Dendritic cell treated with granulocyte-macrophage colony-stimulating factor and Interleukin-4, amounts not matched to agents 40 ng/mL and 50 ng/mL, for 4 days (primary cell): ENCODE results near the gene KCNIP3.

ENCODE experiments used
- H3K27ac Mint-ChIP-seq: one replicate; pipeline ENCODE4 v1.8.0; 2022; ENCODE audit warnings: mild to moderate bottlenecking, mixed read lengths
- H3K27me3 Mint-ChIP-seq: one replicate; pipeline ENCODE4 v1.8.0; 2022; ENCODE audit warnings: mild to moderate bottlenecking, mixed read lengths
- H3K36me3 Mint-ChIP-seq: one replicate; pipeline ENCODE4 v1.8.0; 2022; ENCODE audit warnings: low read depth, mixed read lengths
- H3K4me1 Mint-ChIP-seq: one replicate; pipeline ENCODE4 v1.8.0; 2022; ENCODE audit warnings: low read depth, mixed read lengths
- H3K4me3 Mint-ChIP-seq: one replicate; pipeline ENCODE4 v1.8.0; 2022; ENCODE audit warnings: mild to moderate bottlenecking, moderate library complexity, mixed read lengths
- H3K9me3 Mint-ChIP-seq: one replicate; pipeline ENCODE4 v1.8.0; 2022; ENCODE audit warnings: mixed read lengths
- intact Hi-C: fragments of 100-400 bp; cut with micrococcal nuclease; formaldehyde crosslinking; loops from one replicate; pipeline ENCODE4 v1.15.0; 2022

Gene KCNIP3

DNA sequence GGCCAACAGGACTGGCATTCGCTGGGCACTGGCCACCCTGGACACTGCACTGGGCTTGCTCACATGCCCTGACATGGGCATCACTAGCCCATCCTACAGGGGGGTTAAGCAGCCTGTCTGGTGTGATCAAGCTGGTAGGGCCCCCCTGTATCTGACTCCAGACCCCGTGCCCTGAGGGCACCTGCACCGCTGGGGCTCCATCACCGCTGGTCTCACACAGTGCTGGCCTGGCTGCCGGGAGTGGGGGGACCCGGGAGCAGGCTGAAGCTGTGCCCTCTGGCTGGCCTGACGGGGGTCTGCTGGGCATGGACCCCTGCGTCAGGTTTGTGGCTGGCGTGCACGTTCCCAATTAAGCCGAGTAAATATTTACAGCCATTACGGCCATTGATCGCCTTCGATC lies 32.3 kb downstream of the KCNIP3 start:
- Mint-ChIP-seq H3K9me3 (peaks cover 11% of the 10 kb centered on the region), H3K27ac (no peak overlapping the region), H3K4me3 (no peak overlapping the region), H3K4me1 (no peaks in the 10 kb centered on the region), H3K27me3 (no peaks in the 10 kb centered on the region), H3K36me3 (no peaks in the 10 kb centered on the region)
- intact Hi-C loops, result no loop called here

DNA sequence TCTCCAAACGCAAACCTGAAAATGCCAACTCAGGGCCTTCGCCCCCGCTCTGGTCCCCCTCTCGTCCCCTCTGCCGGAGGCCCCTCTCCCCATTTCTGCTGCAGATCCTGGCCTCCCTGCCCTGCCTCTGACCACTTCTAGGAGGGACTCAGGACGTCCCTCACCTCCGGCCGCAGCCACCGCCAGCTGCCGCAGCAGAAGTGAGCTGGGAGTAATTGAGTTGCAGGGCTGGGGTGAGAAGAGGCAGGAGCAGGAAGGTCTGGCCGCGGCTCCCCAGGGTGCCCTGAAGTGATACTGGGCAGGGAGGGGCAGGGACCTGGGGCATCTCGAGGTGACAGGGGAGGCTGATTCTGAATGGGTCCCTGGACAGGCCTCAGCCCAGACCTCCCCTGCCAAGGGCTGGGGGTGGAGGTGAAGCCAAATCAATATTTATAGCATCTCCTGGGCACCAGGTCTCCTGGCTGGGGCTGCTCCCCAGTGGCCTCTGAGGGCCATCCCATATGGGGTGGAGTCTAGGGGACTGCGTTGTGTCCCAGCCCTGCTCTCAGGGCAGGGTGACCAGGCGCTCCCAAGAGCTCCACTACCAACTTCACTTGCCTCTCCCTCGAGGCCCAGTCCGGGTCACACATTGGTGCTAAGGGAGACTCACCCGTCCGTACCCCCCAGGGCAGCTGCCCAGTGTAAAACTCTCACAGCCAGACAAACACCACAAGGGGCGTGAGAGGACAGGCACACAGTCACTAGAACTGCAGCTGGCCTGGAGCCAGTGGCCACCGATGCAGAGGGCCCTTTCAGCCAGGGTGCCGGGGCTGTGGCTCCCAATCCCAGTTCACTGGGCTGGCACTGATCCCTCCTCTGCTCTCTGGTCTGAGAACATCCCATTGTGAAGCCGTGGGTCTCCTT lies 33.0 kb downstream of the KCNIP3 start:
- Mint-ChIP-seq H3K27me3 (no peaks in the 10 kb centered on the region), H3K27ac (no peak overlapping the region), H3K9me3 (peaks cover 11% of the 10 kb centered on the region), H3K4me3 (no peak overlapping the region), H3K4me1 (no peaks in the 10 kb centered on the region), H3K36me3 (no peaks in the 10 kb centered on the region)
- intact Hi-C loops, result no loop called here

DNA sequence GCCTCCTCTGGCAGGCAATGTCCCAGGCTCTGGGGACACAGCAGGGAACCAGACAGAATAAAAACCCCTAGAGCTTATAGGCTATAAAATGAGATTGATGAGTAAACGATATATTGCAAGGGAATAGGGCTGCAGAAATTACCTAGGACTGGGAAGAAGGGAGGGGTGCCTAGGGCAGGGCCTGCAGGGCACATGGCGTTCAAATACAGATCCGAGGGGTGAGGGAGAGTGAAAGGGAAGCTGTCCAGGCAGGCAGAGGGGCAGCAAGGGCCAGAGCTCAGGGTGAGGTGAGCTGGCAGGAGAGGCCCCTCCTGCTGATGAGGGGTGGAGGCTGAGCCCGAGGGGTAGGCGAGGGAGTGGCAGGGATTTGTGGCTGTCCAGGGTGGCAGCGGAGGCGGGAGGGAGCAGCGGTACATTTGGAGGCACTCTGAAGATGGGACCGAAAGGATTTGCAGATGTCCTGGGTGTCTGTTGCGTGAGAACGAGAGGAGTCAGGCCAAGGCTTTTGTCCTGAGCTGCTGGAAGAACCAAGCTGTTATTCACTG lies 33.7 kb downstream of the KCNIP3 start:
- H3K4me1 Mint-ChIP-seq, result no peaks in the 10 kb centered on the region
- H3K4me3 Mint-ChIP-seq, result no peak overlapping the region
- H3K27ac Mint-ChIP-seq, result no peak overlapping the region
- H3K27me3 Mint-ChIP-seq, result no peaks in the 10 kb centered on the region
- H3K36me3 Mint-ChIP-seq, result no peaks in the 10 kb centered on the region
- peaks cover 4% of the 10 kb centered on the region for H3K9me3 Mint-ChIP-seq
- intact Hi-C loops, result no loop called here

DNA sequence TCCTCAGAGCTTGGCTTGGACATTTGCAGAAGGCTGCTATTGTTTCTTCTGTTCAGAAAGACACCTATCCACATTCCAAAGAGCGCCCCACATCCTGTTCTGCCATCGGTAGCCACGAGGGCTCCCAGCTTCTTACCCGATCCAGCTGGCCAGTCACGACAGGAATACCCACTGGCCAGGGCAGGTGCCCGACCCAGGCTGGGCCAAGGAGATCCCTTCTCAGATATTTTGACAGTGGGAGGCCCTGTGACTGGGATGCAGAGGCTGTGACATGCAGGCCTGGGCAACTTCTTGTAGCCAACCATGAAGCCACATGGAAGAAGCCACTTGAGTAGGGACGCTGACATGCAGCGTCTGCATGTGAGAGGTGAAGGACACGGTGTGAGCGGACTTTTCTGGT lies 34.5 kb downstream of the KCNIP3 start:
- H3K4me3 Mint-ChIP-seq, result no peak overlapping the region
- intact Hi-C loops, result no loop called here
- no peaks in the 10 kb centered on the region for H3K36me3 Mint-ChIP-seq
- H3K4me1 Mint-ChIP-seq, result no peaks in the 10 kb centered on the region
- no peak overlapping the region for H3K27ac Mint-ChIP-seq
- H3K27me3 Mint-ChIP-seq, result no peaks in the 10 kb centered on the region
- H3K9me3 Mint-ChIP-seq, result no peaks in the 10 kb centered on the region

DNA sequence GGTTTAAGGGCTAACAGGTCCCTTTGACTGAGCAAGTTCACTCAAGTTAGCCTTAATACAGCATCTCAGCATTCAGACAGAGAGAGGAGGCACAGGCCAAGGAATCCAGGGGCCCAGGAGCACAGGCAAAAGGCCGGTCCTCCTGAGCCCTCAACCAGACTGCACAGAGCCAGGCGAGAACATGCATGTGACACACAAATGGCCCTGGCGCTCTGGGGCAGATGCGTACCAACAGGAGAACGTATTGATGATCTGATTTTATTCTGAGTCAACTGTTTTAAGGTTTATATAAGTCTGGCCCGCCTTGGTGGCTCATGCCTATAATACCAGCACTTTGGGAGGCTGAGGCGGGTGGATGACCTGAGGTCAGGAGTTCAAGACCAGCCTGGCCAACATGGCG lies 34.9 kb downstream of the KCNIP3 start:
- Mint-ChIP-seq H3K4me3 (no peak overlapping the region), H3K27me3 (no peaks in the 10 kb centered on the region), H3K4me1 (no peaks in the 10 kb centered on the region), H3K36me3 (no peaks in the 10 kb centered on the region), H3K27ac (no peak overlapping the region), H3K9me3 (no peaks in the 10 kb centered on the region)
- intact Hi-C loops, result no loop called here

DNA sequence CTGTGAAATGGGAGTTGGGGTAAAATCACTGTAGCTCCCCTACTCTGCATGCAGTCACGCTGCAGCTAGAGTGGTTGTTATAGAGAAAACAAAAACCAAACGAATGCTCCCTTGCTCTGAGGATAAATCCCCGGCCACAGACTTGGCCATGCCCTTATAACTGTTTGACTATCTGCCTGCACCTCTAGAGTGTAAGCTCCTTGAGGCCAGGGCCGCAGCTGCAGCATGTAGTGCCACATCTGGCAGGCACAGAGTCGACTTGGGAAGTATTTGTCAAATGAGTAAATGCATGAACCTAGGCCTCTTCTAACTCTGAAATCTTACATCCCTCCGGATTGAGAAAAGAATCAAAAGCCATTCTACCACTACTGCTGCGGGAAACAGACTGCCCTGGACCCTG lies 35.9 kb downstream of the KCNIP3 start:
- H3K4me3 Mint-ChIP-seq, result no peak overlapping the region
- H3K4me1 Mint-ChIP-seq, result no peaks in the 10 kb centered on the region
- no peaks in the 10 kb centered on the region for H3K27me3 Mint-ChIP-seq
- intact Hi-C loops, result no loop called here
- H3K9me3 Mint-ChIP-seq, result no peaks in the 10 kb centered on the region
- no peaks in the 10 kb centered on the region for H3K36me3 Mint-ChIP-seq
- H3K27ac Mint-ChIP-seq, result no peak overlapping the region

DNA sequence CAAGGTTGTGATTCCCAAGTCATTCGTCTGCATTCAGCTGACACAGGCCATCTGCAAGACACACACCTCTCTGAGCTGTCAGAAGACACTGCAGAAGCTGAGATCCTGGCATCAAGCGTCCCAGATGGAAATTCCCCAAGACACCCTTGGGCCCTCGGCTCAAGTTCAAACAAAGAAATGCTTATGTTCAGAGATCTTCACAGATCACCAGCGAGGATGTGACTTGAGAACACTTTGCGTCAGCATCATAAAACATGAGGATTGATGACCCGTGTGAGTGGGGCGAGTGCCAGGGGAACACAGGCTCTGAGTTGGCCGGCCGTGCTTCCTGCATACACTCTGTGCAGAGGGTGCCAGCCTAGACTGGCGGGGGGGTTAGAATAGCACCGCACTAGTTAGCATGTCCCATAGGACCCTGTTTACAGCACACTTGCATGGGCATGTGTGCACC lies 36.8 kb downstream of the KCNIP3 start:
- no peak overlapping the region for H3K4me3 Mint-ChIP-seq
- no peaks in the 10 kb centered on the region for H3K4me1 Mint-ChIP-seq
- H3K27ac Mint-ChIP-seq, result no peak overlapping the region
- intact Hi-C loops, result no loop called here
- no peaks in the 10 kb centered on the region for H3K9me3 Mint-ChIP-seq
- no peaks in the 10 kb centered on the region for H3K36me3 Mint-ChIP-seq
- no peaks in the 10 kb centered on the region for H3K27me3 Mint-ChIP-seq

DNA sequence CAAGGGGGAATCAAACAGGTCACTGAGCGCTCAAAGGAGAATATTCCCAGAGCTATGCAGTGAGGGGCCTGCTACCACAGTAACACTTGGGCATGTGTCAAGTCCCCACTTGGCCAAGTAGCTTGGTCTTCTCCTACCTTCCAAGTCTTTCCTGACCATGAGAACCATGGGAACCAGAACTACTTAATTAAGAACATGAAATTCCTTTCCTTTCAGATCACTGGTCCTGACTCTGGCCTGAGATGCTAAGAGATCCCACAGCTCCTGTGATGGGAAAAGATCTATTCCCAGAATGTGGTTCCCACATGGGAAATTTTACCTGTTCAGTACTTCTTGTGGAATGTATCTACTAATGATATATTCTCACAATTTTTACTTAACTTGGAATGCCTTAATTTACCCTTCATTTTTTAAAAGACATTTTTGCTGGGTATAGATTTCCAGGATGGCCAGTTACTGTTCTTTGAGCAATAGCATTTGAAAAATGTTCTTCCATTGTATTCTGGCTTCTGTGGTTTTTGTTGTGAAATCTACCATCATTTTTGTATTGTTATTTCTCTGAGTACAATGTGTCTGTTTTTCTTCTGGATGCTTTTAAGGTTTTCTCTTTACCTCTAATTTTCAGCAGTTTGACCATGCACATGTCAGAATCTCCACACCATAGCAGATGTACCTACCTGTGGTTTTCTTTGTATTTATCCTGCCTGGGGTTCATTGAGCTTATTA lies 37.9 kb downstream of the KCNIP3 start:
- intact Hi-C loops, result no loop called here
- Mint-ChIP-seq H3K36me3 (no peaks in the 10 kb centered on the region), H3K9me3 (no peaks in the 10 kb centered on the region), H3K27ac (no peak overlapping the region), H3K4me3 (no peak overlapping the region), H3K27me3 (no peaks in the 10 kb centered on the region), H3K4me1 (no peaks in the 10 kb centered on the region)

DNA sequence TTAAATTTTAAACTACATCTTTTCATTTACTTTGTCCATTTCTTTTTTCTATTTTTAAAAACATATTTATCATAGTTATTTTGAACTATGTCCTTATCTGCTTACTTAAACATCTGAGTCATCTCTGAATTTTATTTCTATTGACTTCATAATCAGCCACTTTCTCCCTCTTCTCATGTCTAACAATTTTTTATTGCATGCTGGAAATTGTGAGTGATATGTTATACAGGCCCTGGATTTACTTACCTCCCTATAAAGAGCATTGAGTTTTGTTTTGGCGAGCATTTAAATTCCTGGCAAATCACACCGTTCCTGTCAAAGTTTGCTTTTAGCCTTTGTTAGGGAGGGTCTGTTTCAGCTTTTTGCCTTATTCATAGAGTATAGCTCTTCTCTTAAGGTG lies 39.3 kb downstream of the KCNIP3 start:
- no peaks in the 10 kb centered on the region for H3K4me1 Mint-ChIP-seq
- H3K4me3 Mint-ChIP-seq, result no peak overlapping the region
- intact Hi-C loops, result no loop called here
- H3K9me3 Mint-ChIP-seq, result no peaks in the 10 kb centered on the region
- no peaks in the 10 kb centered on the region for H3K27me3 Mint-ChIP-seq
- no peak overlapping the region for H3K27ac Mint-ChIP-seq
- no peaks in the 10 kb centered on the region for H3K36me3 Mint-ChIP-seq

DNA sequence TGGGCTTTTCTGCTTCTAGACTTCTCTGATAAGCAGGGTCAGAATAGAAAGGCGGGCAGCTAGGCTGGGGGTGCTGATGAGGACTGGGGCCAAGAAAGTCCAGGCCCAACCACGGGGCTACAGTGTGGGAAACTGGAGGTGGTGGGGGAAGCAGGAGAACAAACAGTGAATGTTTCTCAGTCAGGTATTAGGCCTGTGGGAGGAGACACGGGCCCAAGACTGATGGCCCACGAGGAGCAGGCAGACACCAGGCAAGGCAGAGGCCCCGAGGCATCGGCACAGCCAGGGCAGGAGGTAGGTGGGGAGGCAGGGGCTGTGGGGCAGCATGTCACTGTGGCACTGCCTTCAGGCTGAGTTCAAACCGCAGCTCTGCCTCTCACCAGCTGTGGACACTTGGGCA lies 40.7 kb downstream of the KCNIP3 start:
- Mint-ChIP-seq H3K4me3 (no peak overlapping the region), H3K4me1 (no peaks in the 10 kb centered on the region), H3K27ac (no peak overlapping the region), H3K36me3 (no peaks in the 10 kb centered on the region), H3K27me3 (peaks cover 5% of the 10 kb centered on the region), H3K9me3 (no peaks in the 10 kb centered on the region)
- intact Hi-C loops, result no loop called here

DNA sequence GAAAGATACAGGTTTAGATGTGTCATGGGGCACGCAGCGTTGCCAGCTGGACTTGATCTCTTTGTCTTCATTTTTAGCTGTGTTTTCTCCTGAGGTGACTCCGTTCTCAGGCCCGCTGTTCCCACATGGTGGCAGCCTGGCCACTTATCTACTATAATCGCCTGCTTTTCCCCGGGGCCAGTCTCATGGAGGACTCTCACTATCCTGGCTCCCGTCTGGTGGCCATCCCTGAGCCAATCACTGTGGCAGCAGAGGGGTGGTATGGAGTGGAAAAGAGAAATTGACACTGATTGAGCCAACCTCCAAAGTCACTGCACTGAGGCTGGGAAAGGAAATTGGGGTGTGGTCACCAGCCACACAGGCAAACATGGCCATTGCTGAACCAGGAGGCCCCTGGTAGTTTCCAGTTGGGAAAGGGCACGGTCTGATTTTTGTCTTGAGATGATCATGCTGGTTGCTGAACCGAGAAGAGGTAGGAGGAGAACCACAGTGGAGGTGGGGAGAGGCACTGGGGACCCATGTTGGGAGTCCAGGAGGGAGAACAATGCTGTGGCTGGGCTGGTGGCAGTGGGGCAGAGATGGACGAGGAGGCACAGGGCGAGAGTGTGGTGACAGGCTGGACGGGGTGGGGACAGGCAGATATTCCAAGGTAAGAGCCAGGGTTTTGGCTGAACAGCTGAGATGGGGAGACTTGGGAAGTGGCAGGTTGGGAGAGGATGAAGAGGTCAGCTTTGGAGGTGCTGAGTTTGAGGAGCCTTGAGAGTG lies 45.6 kb downstream of the KCNIP3 start:
- H3K4me3 Mint-ChIP-seq, result no peak overlapping the region
- H3K36me3 Mint-ChIP-seq, result no peaks in the 10 kb centered on the region
- peaks cover 9% of the 10 kb centered on the region for H3K4me1 Mint-ChIP-seq
- intact Hi-C loops, result no loop called here
- H3K27me3 Mint-ChIP-seq, result peaks cover 41% of the 10 kb centered on the region
- no peak overlapping the region for H3K27ac Mint-ChIP-seq
- no peaks in the 10 kb centered on the region for H3K9me3 Mint-ChIP-seq

DNA sequence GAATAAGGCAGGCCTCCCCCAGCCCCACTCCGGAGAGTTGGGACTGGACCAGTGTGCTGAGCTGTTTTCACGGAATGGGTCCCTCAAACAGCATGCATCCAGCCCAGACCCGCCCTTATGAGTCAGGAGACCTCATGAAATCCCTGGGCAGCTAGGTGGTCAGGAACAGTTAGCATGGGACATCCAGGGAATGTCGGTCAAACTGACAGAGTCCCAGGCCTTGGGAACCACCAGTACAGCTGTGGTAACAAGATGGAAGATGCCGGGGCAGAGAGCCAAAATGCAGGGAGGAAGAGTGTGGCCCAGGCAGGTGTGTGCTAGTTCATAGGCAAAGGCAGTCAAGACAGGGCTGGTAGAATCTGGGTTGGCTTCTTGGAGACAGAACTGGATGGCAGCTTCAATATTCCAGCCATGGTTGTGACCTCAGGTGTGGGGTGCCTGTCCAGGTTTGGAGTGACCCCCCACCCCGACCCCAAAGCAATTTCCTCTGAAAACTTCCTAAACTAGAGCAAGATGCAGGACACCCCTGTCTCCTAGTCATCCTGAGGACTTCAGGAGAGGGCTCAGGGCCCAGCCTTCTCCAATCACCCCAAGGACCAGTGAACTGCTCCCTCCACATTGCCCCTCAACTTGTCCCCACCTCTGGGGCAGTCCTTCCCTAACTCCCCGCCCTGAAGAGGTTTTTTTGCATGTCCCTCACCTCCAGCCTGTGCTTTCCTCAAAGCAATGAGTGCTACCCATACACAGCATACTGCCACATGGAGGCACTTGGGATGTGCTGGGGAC lies 46.5 kb downstream of the KCNIP3 start:
- Mint-ChIP-seq H3K9me3 (no peaks in the 10 kb centered on the region), H3K4me1 (peaks cover 9% of the 10 kb centered on the region), H3K27ac (no peak overlapping the region), H3K4me3 (no peak overlapping the region), H3K36me3 (no peaks in the 10 kb centered on the region), H3K27me3 (peaks cover 50% of the 10 kb centered on the region)
- intact Hi-C loops, result loop anchor here (2.0 kb wide), 1 partner anchor 59 kb away; the partner anchor contains the start of gene FAHD2A

DNA sequence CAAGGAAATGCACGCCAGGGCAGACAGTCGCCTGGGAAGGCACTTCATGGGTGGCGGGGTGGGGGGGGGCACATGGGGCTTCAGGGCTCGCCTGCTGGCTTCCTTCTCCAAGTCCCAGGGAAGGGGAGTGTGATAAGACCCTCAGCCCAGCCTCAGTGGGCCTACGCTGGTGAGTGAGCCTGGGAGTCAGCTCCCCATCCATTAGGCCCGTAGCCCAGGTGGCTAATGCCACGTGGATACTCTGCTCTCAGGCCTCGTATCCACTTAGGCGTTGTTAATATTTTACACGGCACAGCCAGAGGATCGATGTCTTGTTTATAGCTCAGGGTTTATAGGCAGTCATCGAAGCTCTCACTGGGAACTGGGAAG lies 47.1 kb downstream of the KCNIP3 start:
- intact Hi-C loops, result loop anchor here (2.0 kb wide), 1 partner anchor 59 kb away; the partner anchor contains the start of gene FAHD2A
- no peak overlapping the region for H3K4me3 Mint-ChIP-seq

More for the DNA sequence above, 47.1 kb downstream of the KCNIP3 start:
- Mint-ChIP-seq H3K36me3 (no peaks in the 10 kb centered on the region), H3K4me1 (peaks cover 9% of the 10 kb centered on the region), H3K27me3 (peaks cover 52% of the 10 kb centered on the region), H3K9me3 (no peaks in the 10 kb centered on the region), H3K27ac (no peak overlapping the region)
